ENCODE data around the gene EMSY.
A peak's percentile ranks its signal among the peaks of the same experiment; 100 is the strongest.
"Not testable (repeated sequence)": the region's sequence is repeated elsewhere in the genome, so short reads cannot be mapped to it uniquely, and the experiment has no call there.

Gene EMSY

GRCh38 chr11:76444384-76445120 is at the start of gene EMSY:
TSS of gene EMSY (plus strand) at chr11:76445018. CDS start at chr11:76446939, 1,921 bp downstream.
- TF ChIP-seq CTCF (IDR thresholded peaks at IDR 0.05; ENCODE audit: insufficient read depth, low read depth, low read length, missing control alignments), result no peak
- peak; percentile 98 for DNase-seq (ENCODE audit: low read depth)
- peak within 1 kb of the TSS; percentile 97 for H3K4me3 ChIP-seq (ENCODE audit: low read depth, low read length)

- TF ChIP-seq CTCF (IDR thresholded peaks at IDR 0.05; ENCODE audit: insufficient read depth, low read depth, low read length, missing control alignments), result no peak
- no peak overlapping the region for H3K4me3 ChIP-seq (ENCODE audit: low read depth, low read length)
- no peak for DNase-seq (ENCODE audit: low read depth)
These were observed 49.5 kb upstream of the EMSY start for GRCh38 chr11:76395296-76395695.

GRCh38 chr11:76397383-76397782 is 47.4 kb upstream of the EMSY start:
- H3K4me3 ChIP-seq (ENCODE audit: low read depth, low read length), result no peak overlapping the region
- DNase-seq (ENCODE audit: low read depth), result no peak
- no peak for TF ChIP-seq CTCF (IDR thresholded peaks at IDR 0.05; ENCODE audit: insufficient read depth, low read depth, low read length, missing control alignments)

GRCh38 chr11:76400967-76401366 is 43.9 kb upstream of the EMSY start:
- no peak for TF ChIP-seq CTCF (IDR thresholded peaks at IDR 0.05; ENCODE audit: insufficient read depth, low read depth, low read length, missing control alignments)
- H3K4me3 ChIP-seq (ENCODE audit: low read depth, low read length), result no peak overlapping the region
- DNase-seq (ENCODE audit: low read depth), result no peak

- not testable (repeated sequence) for DNase-seq (ENCODE audit: low read depth); H3K4me3 ChIP-seq (ENCODE audit: low read depth, low read length)
These were observed 43.3 kb upstream of the EMSY start for GRCh38 chr11:76401484-76401883.

GRCh38 chr11:76406359-76406758 is 38.5 kb upstream of the EMSY start:
- no peak overlapping the region for H3K4me3 ChIP-seq (ENCODE audit: low read depth, low read length)
- no peak for DNase-seq (ENCODE audit: low read depth)
- no peak for TF ChIP-seq CTCF (IDR thresholded peaks at IDR 0.05; ENCODE audit: insufficient read depth, low read depth, low read length, missing control alignments)

- no peak overlapping the region for H3K4me3 ChIP-seq (ENCODE audit: low read depth, low read length)
- no peak for TF ChIP-seq CTCF (IDR thresholded peaks at IDR 0.05; ENCODE audit: insufficient read depth, low read depth, low read length, missing control alignments)
- no peak for DNase-seq (ENCODE audit: low read depth)
These were observed 36.5 kb upstream of the EMSY start for GRCh38 chr11:76408171-76408965.

Measured in GM12865 (cell line).